NCI-H524 treated with DMSO at 0.1 percent for 48 hours (cell line): ENCODE measurements around the gene FBXO22.
"Not testable (repeated sequence)": the region's sequence is repeated elsewhere in the genome, so short reads cannot be mapped to it uniquely, and the experiment has no call there.

Experiments used
- DNase-seq: peaks from one replicate; lab custom pipeline; 2025; lab: John Stamatoyannopoulos, UW

Gene FBXO22

GRCh38 chr15:75903331-75904239, at the start of gene FBXO22:
FBXO22 (plus strand) TSS chr15:75903878; CDS start chr15:75903964, 86 bp downstream.
- peak; percentile 39 for DNase-seq

DNA sequence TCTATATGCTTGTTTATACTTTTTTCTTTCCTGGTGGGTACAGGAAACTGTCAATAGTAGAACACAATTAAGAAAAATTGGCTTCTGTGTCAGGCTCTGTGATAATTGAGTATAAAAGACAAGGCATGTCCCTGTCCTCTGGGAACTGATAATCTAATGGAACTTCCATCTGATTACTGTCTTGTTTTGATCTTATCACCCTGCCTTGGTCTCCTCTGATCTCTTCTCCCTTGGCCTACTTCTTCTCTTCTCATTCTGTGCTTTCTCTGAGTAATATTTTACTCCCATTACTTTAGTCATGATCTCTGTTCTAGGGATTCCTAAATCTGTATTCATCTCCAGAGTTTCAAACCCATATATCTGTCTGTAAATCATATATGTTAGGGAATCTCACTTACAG, 45.8 kb upstream of the FBXO22 start:
- no peak for DNase-seq

DNA sequence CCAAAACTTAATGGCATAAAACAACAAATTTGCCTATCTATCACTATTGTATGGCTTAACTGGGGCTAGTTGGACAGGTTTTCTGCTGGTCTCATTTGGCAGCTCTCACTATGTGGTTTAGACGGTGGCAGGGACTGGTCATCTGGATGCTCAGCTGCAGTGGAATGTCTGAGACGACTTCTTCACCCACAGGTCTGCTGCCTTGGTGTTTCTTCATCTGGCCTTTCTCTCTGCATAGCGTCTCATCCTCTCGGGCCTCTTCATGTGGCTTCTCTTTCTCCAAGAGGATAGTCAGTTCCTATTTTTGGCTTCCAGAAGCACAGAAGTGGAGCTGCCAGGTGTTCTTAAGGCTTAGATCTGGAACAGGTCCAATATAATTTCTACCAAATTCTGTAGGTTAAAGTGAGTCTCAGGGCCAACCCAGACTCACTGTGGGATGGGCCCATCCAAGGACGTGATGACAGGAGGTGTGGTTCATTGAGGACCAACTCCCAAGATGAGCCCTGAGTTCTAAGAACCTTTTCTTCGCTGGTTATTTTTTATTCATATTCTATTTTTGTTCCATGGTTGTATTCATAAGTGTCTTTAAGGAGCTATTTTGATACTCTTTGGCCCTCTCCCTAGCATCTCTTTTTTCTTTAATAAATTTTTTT, 41.8 kb upstream of the FBXO22 start:
- no peak for DNase-seq

GRCh38 chr15:75862796-75863195, 40.9 kb upstream of the FBXO22 start:
- no peak for DNase-seq

GRCh38 chr15:75864213-75865059, 39.2 kb upstream of the FBXO22 start:
- DNase-seq = no peak

GRCh38 chr15:75866045-75866444, 37.6 kb upstream of the FBXO22 start:
- DNase-seq = not testable (repeated sequence)

GRCh38 chr15:75866916-75867315, 36.8 kb upstream of the FBXO22 start:
- DNase-seq = no peak

DNA sequence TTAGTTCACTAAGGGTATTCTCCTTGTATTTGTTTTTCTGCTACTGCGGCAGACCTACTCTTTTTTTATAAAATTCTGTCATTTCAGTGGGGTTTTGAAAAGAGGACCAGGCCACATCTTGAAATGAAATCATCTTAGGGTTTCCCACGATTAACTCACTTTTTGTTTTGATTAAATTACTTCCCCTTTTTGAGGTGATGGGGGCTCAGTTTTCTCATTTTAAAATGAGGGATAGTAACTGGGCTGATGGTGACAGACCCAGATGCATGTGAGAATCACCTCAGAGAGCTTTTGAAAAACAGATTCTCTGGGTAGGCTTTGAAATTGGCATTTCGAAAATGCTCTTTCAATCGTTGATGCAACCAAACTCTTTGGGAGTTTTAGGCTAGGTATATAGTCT, 36.2 kb upstream of the FBXO22 start:
- no peak for DNase-seq

DNA sequence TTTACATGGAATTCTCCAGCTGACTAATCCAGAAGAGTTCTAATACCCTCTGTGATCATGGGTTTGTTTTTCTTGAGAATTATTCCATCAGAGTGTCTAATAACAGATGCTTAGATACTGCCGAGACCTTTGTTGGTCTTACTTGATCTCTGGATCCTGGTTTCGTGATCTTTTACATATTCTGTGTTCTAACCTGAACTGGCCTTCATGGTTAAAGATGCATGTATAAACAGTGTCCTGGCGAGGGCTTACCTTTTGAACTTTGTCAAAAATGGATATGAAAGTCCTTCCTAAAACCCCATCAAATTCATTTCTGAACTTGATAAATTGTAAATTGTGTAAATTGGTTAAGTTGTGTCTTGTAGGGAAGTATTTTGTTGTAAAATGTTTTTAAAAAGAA, 35.7 kb upstream of the FBXO22 start:
- no peak for DNase-seq

DNA sequence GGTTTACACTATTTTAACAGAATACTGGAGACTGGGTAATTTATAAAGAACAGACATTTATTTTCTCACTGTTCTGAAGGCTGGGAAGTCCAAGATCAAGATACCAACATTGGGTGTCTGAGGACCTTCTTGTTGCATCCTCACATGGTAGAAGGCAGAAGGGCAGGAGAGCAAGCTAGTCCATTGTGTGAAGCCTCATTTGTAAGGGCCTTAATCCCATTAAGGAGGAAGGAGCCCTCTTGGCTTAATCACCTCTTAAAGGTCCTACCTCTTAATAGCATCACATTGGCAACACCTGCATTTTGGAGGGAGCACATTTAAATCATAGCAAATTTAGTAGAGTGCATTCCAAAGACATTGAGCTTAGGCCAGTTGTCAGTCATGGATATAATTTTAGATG, 34.2 kb upstream of the FBXO22 start:
- DNase-seq = peak; percentile 78

GRCh38 chr15:75871589-75871988, 32.1 kb upstream of the FBXO22 start:
- DNase-seq = not testable (repeated sequence)

DNA sequence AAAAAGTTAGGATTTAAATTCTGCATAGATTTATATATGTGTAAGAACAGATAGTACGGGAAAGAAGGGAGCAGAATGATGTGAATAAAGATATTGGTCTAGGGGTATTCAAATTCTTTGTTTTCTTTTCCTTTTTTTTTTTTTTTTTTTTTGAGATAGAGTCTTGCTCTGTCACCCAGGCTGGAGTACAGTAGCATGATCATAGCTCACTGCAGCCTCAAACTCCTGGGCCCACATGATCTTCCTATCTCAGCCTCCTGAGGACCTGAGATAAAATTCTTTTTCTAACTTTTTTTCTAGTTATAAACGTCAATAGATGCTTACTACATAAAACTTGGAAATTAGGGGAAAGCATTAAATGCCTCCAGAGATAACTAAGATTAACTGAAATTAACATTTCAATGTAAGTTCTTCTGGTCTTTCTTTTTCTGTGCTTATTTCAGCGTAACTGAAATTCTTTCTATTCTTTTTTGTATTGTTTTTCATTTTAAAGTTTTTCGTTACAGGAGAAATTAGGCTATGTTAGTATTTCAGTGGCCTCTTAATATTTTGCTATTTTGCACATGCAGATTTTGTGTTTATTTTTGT, 31.2 kb upstream of the FBXO22 start:
- DNase-seq = no peak

DNA sequence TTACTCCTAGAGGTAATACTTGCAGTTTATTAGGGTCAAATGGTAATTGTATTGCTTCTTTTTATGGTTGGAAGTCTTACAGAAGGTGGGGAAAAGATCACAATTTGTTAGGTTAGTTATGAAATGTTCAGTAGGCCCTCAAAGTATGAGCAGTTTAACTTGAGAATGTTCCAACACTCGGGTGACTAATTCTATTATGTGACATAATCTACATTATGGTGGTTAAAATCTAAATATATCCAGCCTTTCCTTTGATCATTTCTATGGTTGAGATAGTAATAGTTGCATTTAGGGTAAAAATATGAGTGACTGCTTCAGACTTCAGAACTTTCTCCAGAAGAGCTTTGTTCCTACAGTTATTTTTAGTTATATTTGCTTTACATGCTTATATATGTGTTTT, 19.6 kb upstream of the FBXO22 start:
- no peak for DNase-seq

- no peak for DNase-seq
Measured at GRCh38 chr15:75887178-75887577, 16.5 kb upstream of the FBXO22 start.

DNA sequence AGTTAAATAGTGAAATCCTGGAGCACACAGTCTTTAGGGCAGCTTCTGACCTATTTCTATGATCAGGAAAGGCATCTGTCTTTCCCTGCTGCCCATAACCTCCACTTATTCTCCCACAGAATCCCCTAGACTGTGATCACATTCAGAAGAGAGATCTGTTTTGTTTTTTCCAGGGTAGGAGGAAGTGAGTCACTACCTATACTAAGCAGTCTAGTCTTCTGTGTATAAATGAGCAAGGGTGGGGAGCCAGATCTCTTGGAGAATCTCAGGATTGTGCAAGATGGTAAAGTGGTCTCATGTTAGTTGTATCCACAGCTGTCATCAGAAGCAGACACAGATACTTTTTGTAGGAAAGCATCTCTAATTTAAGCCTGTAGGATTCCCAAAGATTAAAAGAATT, 11.8 kb upstream of the FBXO22 start:
- DNase-seq = no peak

DNA sequence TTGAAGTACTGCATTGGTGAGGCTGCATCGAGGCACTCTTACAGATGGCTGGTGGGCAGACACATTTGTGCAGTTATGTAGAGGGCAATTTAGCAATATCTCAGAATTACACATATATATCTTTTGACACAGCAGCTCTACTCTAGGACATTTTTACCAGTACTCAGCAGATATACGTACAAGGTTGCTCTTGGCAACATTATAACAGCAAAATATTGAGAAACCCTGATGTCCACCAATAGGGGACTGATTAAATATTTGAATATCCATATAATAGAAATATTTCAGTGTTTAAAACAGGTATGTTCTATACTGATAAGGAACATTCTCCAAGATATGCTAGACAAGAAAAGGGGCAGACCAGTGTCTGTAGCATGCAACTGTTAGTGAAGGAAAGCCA, 7.9 kb upstream of the FBXO22 start:
- no peak for DNase-seq

- DNase-seq = no peak
Measured at GRCh38 chr15:75900577-75900976, 3.1 kb upstream of the FBXO22 start.

DNA sequence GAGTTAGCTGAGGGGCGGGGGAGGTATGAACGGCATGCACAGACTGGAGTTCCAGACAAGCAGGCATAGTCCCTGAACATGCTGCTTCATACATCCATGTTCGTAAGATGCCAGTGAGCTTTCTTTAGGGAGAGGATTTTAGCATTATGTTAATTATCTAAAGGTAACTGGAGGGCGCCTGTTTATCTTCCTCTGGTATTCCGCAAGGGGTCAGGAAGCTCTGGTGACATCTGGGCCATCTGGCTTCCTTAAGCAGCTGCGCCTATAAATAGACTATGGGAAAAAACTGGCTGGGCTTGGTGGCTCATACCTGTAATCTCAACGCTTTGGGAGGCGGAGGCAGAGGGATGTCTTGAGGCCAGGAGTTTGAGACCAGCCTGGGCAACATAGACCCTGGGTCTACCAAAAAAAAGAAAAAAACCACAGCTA, 1.5 kb upstream of the FBXO22 start:
- peak; percentile 96 for DNase-seq

DNA sequence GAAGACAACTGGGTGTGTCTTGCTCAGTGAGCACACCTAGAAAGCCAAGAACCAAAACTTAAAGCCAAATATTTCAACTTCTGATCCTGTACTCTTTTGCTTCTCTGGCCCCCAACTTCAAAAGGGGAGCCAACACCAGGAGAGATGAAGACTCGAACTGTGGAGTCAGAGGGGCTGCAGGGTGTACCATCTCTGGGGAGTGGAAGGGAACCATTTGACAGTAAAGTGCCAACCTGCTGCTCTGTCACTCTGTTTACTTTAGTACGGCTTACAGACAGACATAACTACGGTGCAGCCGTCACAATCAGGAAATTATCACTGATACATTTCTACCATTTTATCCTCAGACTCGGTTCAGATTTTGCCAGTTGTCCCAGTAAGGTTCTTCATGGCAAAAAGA, 1.6 kb downstream of the FBXO22 start:
- no peak for DNase-seq

GRCh38 chr15:75910355-75910754, 6.7 kb downstream of the FBXO22 start:
- DNase-seq = not testable (repeated sequence)

GRCh38 chr15:75916978-75917377, 13.3 kb downstream of the FBXO22 start:
- no peak for DNase-seq

DNA sequence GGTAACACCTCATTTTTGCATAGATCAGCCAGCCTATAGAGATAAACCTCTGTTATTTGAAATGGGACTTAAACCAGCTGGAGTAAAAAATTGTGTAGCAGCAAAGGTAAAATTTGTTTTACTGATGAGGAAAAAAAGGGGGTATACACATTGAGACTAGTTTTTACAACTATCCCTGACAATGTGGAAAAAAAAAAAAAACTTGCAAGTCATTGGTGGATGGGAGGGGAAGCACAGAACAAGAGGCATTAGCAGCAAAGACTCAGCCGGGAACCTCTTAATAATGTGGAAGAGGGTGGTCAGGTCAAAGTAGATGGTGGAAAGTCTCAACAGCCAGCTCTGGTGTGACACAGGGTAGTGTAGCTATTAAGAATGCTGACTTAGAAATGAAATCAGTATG, 14.5 kb downstream of the FBXO22 start:
- DNase-seq = no peak
